Measurements from ENCODE around the gene SKA1. TPM values are rescaled to one million over a fixed set of nuclear protein-coding genes. Genes with fewer than 3 reads are reported as not detected.

SKA1 gene
- total and polyA plus RNA-seq, 2 of the 4 experiments (the other 2 are of a cell fraction), result 5.8 to 5.9 TPM

DNA sequence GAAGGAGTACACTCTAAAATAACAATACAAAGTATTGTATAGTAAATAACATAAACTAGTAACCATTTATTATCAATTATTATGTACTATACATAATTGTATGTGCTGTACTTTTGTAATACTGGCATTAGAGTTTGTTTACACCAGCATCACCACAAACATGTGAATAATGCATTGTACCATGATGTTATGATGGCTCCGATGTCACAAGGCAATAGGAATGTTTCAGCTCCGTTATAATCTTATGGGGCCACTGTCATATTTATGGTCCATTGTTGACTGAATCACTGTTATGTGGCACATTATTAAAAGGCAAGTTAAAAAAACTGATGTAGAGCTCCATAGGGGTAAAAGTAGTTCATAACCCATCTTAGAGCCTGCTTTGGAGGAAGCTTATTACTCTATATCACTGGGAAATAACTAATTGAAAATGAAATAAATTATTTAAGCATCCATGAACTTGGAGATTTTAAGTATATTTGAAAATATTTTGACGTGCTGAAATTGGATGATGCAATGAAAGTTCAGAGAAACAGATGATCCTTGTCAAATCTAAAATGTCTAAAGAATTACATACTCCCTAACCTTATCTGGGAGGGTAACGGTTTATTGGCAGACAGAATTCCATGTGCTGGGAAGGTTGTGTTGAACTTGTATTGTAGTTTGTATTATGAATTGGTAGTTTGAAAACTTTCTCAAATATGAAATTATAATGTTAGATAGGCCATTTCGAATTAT is 2.4 kb downstream of the SKA1 start:
- H4K20me1 ChIP-seq (ENCODE audit: insufficient read depth, low read length), result no peaks in the 10 kb centered on the region
- DNase-seq, result no peak
- H4K5ac ChIP-seq (ENCODE audit: low read depth, low read length), result no peak overlapping the region
- BruUV-seq (replicated peaks), result no TSS peak
- intact Hi-C loops (cut with micrococcal nuclease), result no loop called here
- TF ChIP-seq CEBPB (IDR thresholded peaks at IDR 0.05; ENCODE audit: low read depth, low read length) (peak; percentile 26; the same call in 1 of the 2 replicates), RFX5 (IDR thresholded peaks at IDR 0.05; ENCODE audit: low read depth, low read length) (no peak), MAFK (IDR thresholded peaks at IDR 0.05; ENCODE audit: low read depth, low read length) (no peak), POLR2A (IDR thresholded peaks at IDR 0.05; ENCODE audit: low read depth, low read length) (no peak)
- H2AFZ ChIP-seq (replicated peaks; ENCODE audit: low read length, poor library complexity), result no peak overlapping the region
- no peak overlapping the region for H2BK15ac ChIP-seq (ENCODE audit: low read depth, low read length)
- ATAC-seq (ENCODE audit: low read depth), result no peak
- H2AK5ac ChIP-seq (ENCODE audit: low read depth, low read length), result no peak overlapping the region
- H3K23ac ChIP-seq (ENCODE audit: low read depth, low read length), result no peak overlapping the region
- no peaks in the 10 kb centered on the region for H3K36me3 ChIP-seq (ENCODE audit: control insufficient read depth, insufficient read depth, low read length)
- no peak overlapping the region for H2BK5ac ChIP-seq (ENCODE audit: low read depth, low read length, poor library complexity, severe bottlenecking)
- no peak overlapping the region for H3K9ac ChIP-seq (ENCODE audit: low read depth, low read length)
- H3K4ac ChIP-seq (ENCODE audit: low read depth, low read length), result no peak overlapping the region
- no CpG with 5 or more reads among the region's 5 CpGs for WGBS, 2 experiments (ENCODE audit: extremely low coverage in 2 of 2, insufficient read length in 1 of 2)
- H3K79me1 ChIP-seq (ENCODE audit: low read depth in 1 of 2, low read length in 2 of 2), result peaks cover 3 to 10% of the 10 kb centered on the region in 2 experiments; a peak in 2 of 4 replicates
- H4K8ac ChIP-seq (ENCODE audit: low read depth in 2 of 2, low read length in 2 of 2), result no peak overlapping the region
- dilution Hi-C loops (cut with HindIII; ENCODE audit: low sequenced_read_pairs, unreplicated experiment), result no loop called here
- ChIA-PET CTCF (no interaction called here), POLR2A (ENCODE audit: unreplicated experiment) (no interaction called here)
- H2BK120ac ChIP-seq (ENCODE audit: low read depth, low read length), result no peak overlapping the region
- H3K4me1 ChIP-seq (ENCODE audit: control insufficient read depth, insufficient read depth, low read length), result no peaks in the 10 kb centered on the region
- H3K9me1 ChIP-seq (ENCODE audit: insufficient read depth, low read length), result no peaks in the 10 kb centered on the region
- no peak overlapping the region for H3K27ac ChIP-seq (ENCODE audit: insufficient read depth, low read length)
- H3K18ac ChIP-seq (ENCODE audit: low read depth, low read length), result no peak overlapping the region
- no peak overlapping the region for H3K4me3 ChIP-seq (ENCODE audit: insufficient read depth, low read depth, low read length)
- no peak overlapping the region for H4K91ac ChIP-seq (ENCODE audit: insufficient read depth, low read depth, low read length)
- in situ Hi-C loops (cut with MboI; ENCODE audit: low sequenced_read_pairs), result no loop called here
- no peaks in the 10 kb centered on the region for H3K27me3 ChIP-seq (ENCODE audit: control insufficient read depth, insufficient read depth, low read length)
- no peak overlapping the region for H3K56ac ChIP-seq (ENCODE audit: extremely low read depth, insufficient read depth, low read length)
- no peak overlapping the region for H3K14ac ChIP-seq (replicated peaks; ENCODE audit: low read depth, low read length)
- H2AK9ac ChIP-seq (replicated peaks; ENCODE audit: low read depth, low read length, poor library complexity), result no peak overlapping the region
- no peak overlapping the region for H2BK20ac ChIP-seq (ENCODE audit: low read depth, low read length)
- H3K4me2 ChIP-seq (ENCODE audit: low read depth, low read length), result no peak overlapping the region
- no peaks in the 10 kb centered on the region for H3K9me3 ChIP-seq (ENCODE audit: control insufficient read depth, insufficient read depth, low read length)

Data from IMR-90 (cell line).